Measurements from ENCODE around the gene HSPB7. TPM values are rescaled to one million over a fixed set of nuclear protein-coding genes. Genes with fewer than 3 reads are reported as not detected.

Gene HSPB7
- total and polyA plus RNA-seq, 2 experiments from 2014 or later: 0.13 TPM; not detected in 1

GRCh38 chr1:16047791-16048475 lies 30.1 kb upstream of the HSPB7 start:
- Histone ChIP-seq H3K4me1 (ENCODE audit: insufficient read depth) (0 out of 2 replicates have a peak, but pooled peaks cover 5% of the 10 kb centered on the region), H3K4me2 (peak overlapping the region; percentile 89), H3K27ac (ENCODE audit: low read depth) (no peak overlapping the region), H3K9me2 (ENCODE audit: insufficient read depth) (no peaks in the 10 kb centered on the region), H3K27me3 (ENCODE audit: insufficient read depth) (no peaks in the 10 kb centered on the region), H2AFZ (peak overlapping the region; percentile 84), H3K36me3 (ENCODE audit: insufficient read depth) (no peaks in the 10 kb centered on the region), H3F3A (replicated peaks; ENCODE audit: low read depth) (no peaks in the 10 kb centered on the region), H3K79me2 (replicated peaks; ENCODE audit: insufficient read depth) (no peaks in the 10 kb centered on the region), H3K4me3 (peak overlapping the region; percentile 71), H4K20me1 (replicated peaks; ENCODE audit: insufficient read depth) (no peaks in the 10 kb centered on the region)
- no peak for DNase-seq (ENCODE audit: low spot score)
- Mint-ChIP-seq H3K4me3 (peak overlapping the region; percentile 74), H3K36me3 (ENCODE audit: low read depth) (no peaks in the 10 kb centered on the region), H3K27me3 (ENCODE audit: insufficient read depth, low read depth, poor library complexity) (peaks cover 6% of the 10 kb centered on the region), H3K4me1 (peaks cover 12% of the 10 kb centered on the region), H3K27ac (no peak overlapping the region), H3K9me3 (no peaks in the 10 kb centered on the region)
- peak; percentile 49 for ATAC-seq
- no peak for TF ChIP-seq ZNF114 (CRISPR knock-in tag; IDR thresholded peaks at IDR 0.05)
- TF ChIP-seq CTCF (conservative IDR thresholded peaks at IDR 0.05; ENCODE audit: low read depth in 2 of 2): peak in 1 of 2 experiments; percentile 28; a peak in 2 of 4 replicates

- ATAC-seq: no peak; the same call in 2 of the 3 replicates
- no peak overlapping the region for H3K27ac Mint-ChIP-seq
- 0 out of 2 replicates have a peak, but pooled peaks cover 5% of the 10 kb centered on the region for H3K4me1 ChIP-seq (ENCODE audit: insufficient read depth)
These were observed 29.0 kb upstream of the HSPB7 start for GRCh38 chr1:16046842-16047241.

More at GRCh38 chr1:16046842-16047241, 29.0 kb upstream of the HSPB7 start:
- Mint-ChIP-seq H3K4me3 (no peak overlapping the region), H3K4me1 (peaks cover 16% of the 10 kb centered on the region), H3K9me3 (no peaks in the 10 kb centered on the region), H3K36me3 (ENCODE audit: low read depth) (no peaks in the 10 kb centered on the region), H3K27me3 (ENCODE audit: insufficient read depth, low read depth, poor library complexity) (peaks cover 7% of the 10 kb centered on the region)
- no peak for TF ChIP-seq ZNF114 (CRISPR knock-in tag; IDR thresholded peaks at IDR 0.05)
- no peak for TF ChIP-seq ZNF331 (CRISPR knock-in tag; IDR thresholded peaks at IDR 0.05; ENCODE audit: low read depth)
- TF ChIP-seq STAT1 (IDR thresholded peaks at IDR 0.05; ENCODE audit: unreplicated experiment): no peak
- TF ChIP-seq JUNB (IDR thresholded peaks at IDR 0.05; ENCODE audit: unreplicated experiment): no peak
- no peak for TF ChIP-seq EZH2 (IDR thresholded peaks at IDR 0.05; ENCODE audit: low read depth, unreplicated experiment)
- TF ChIP-seq ETS1 (IDR thresholded peaks at IDR 0.05): no peak
- no peak for TF ChIP-seq EZH2phosphoT487 (IDR thresholded peaks at IDR 0.05; ENCODE audit: unreplicated experiment)
- TF ChIP-seq CREB1 (CRISPR knock-in tag; IDR thresholded peaks at IDR 0.05; ENCODE audit: low read depth): no peak
- TF ChIP-seq CTCF (conservative IDR thresholded peaks at IDR 0.05; ENCODE audit: low read depth in 2 of 2): no peak
- no peak for TF ChIP-seq NANOG (IDR thresholded peaks at IDR 0.05; ENCODE audit: borderline replicate concordance)
- TF ChIP-seq POLR2AphosphoS5 (IDR thresholded peaks at IDR 0.05; ENCODE audit: low read depth): no peak
- Histone ChIP-seq H2AFZ (no peak overlapping the region), H3K36me3 (ENCODE audit: insufficient read depth) (no peaks in the 10 kb centered on the region), H3K79me2 (replicated peaks; ENCODE audit: insufficient read depth) (no peaks in the 10 kb centered on the region), H4K20me1 (replicated peaks; ENCODE audit: insufficient read depth) (no peaks in the 10 kb centered on the region), H3K4me2 (no peak overlapping the region), H3F3A (replicated peaks; ENCODE audit: low read depth) (no peaks in the 10 kb centered on the region), H3K9me2 (ENCODE audit: insufficient read depth) (no peaks in the 10 kb centered on the region), H3K27me3 (ENCODE audit: insufficient read depth) (no peaks in the 10 kb centered on the region), H3K27ac (ENCODE audit: low read depth) (no peak overlapping the region), H3K4me3 (no peak overlapping the region)
- no peak for DNase-seq (ENCODE audit: low spot score)
